Vagina (tissue), 2 donors: ENCODE measurements around the gene ESR1. TPM values are rescaled to one million over a fixed set of nuclear protein-coding genes. Genes with fewer than 3 reads are reported as not detected.

ENCODE experiments used
- DNase-seq, 2 donors: peaks; one replicate each; pipeline ENCODE4 v3.0.0-alpha.2; 2017; ENCODE audit errors: extremely low spot score in 2 of 2
- H3K27ac ChIP-seq: fragments of 200-600 bp; sonication (generic); one replicate; pipeline ENCODE4 v1.5.1; 2019
- H3K27me3 ChIP-seq: fragments of 200-600 bp; sonication (generic); one replicate; pipeline ENCODE4 v1.5.1; 2019
- H3K36me3 ChIP-seq, 2 donors: fragments of 200-600 bp; sonication (generic); one replicate each; pipeline ENCODE4 v1.5.1; 2017 to 2019
- H3K4me1 ChIP-seq: fragments of 200-600 bp; sonication (generic); one replicate; pipeline ENCODE4 v1.5.1; 2019
- H3K4me3 ChIP-seq, 2 donors: fragments of 200-600 bp; sonication (generic); 1 replicate in 1 of 2; 2 replicates in 1 of 2; pipeline ENCODE4 v1.5.1; 2016 to 2019
- H3K9me3 ChIP-seq: fragments of 200-600 bp; sonication (generic); one replicate; pipeline ENCODE4 v1.5.1; 2019
- CTCF ChIP-seq, 3 experiments: fragments of 450-650 bp in 2 of 3; fragments of 200-600 bp in 1 of 3; sonication (generic) in 1 of 3; IDR thresholded peaks; one replicate each; pipeline ENCODE4 v1.5.1; 2017 to 2019; ENCODE audit warnings: antibody characterized with exemption in 3 of 3, mild to moderate bottlenecking in 2 of 3, moderate library complexity in 2 of 3
- POLR2A ChIP-seq, 2 donors: fragments of 450-650 bp; IDR thresholded peaks; one replicate each; pipeline ENCODE4 v1.6.1; 2017; ENCODE audit warnings: antibody characterized with exemption in 2 of 2, mild to moderate bottlenecking in 2 of 2, moderate library complexity in 2 of 2
- POLR2AphosphoS5 ChIP-seq, 2 donors: sonication (generic); formaldehyde crosslinking; IDR thresholded peaks; one replicate each; pipeline ENCODE4 v1.9.0; 2017; ENCODE audit warnings: antibody characterized with exemption in 2 of 2, mild to moderate bottlenecking in 2 of 2, low read depth in 1 of 2; ENCODE audit not compliant: insufficient read depth in 1 of 2
- intact Hi-C: fragments of 100-400 bp; cut with DNase I; formaldehyde crosslinking; loops from one replicate; pipeline ENCODE4 v1.15.1; 2023
- total RNA-seq: library from RNA; depleted of rRNA; stranded (reverse); fragments of >200 nt; gene quantifications from one replicate; pipeline ENCODE4 v1.2.3, GENCODE V29; 2016

ESR1 gene
- total RNA-seq, 1 donor from 2014 or later, result 50.3 TPM

GRCh38 chr6:151783692-151784091, 23.8 kb upstream of the ESR1 start:
- no peak overlapping the region for H3K4me3 ChIP-seq
- no peak for TF ChIP-seq POLR2A (IDR thresholded peaks at IDR 0.05)
- TF ChIP-seq POLR2AphosphoS5 (IDR thresholded peaks at IDR 0.05; ENCODE audit: insufficient read depth in 1 of 2, low read depth in 1 of 2), result no peak
- no peak for TF ChIP-seq CTCF (IDR thresholded peaks at IDR 0.05)
- intact Hi-C loops, result no loop called here
- H3K4me1 ChIP-seq, result no peaks in the 10 kb centered on the region
- no peak for DNase-seq
- no peaks in the 10 kb centered on the region for H3K9me3 ChIP-seq
- no peaks in the 10 kb centered on the region for H3K36me3 ChIP-seq
- no peaks in the 10 kb centered on the region for H3K27me3 ChIP-seq
- no peak overlapping the region for H3K27ac ChIP-seq

DNA sequence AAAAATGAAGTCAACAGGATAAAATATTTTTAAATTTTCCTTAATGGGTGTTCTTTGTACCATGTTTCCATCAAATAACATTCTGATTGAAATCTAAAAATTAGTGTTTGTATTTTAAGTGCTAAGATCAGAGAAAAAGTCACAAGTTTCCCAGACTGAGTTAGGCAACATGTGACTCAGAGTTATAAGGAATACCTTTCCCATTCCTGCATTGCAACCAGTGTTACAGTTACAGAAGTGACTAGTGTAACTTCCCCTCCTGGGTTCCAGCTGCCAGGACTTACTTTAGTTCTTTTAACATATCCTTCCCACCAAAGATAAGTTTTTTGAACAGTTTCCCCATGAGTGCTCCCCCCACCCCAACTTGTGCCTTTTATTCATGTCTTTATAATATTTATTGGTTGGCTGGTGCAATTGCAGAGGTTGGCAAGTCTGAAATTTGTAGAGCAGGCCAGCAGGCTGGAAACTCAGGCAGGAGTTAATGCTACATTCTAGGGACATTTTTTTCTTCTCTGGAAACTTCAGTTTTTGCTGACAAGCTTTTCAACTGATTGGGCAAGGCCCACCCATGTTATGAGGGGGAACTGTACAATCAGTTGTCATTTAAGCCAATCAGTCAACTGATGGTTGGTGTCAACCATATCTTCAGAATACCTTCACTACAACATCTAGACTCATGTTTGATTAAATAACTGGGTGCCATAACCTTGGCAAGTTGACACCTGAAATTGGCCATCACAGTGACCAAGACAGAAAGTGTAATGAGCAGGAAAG, 22.9 kb upstream of the ESR1 start:
- Histone ChIP-seq H3K4me3 (no peak overlapping the region), H3K36me3 (no peaks in the 10 kb centered on the region), H3K27ac (no peak overlapping the region), H3K4me1 (no peaks in the 10 kb centered on the region), H3K9me3 (no peaks in the 10 kb centered on the region), H3K27me3 (no peaks in the 10 kb centered on the region)
- TF ChIP-seq CTCF (IDR thresholded peaks at IDR 0.05) (no peak), POLR2A (IDR thresholded peaks at IDR 0.05) (no peak)
- intact Hi-C loops, result no loop called here
- no peak for DNase-seq

GRCh38 chr6:151796842-151797530, 10.5 kb upstream of the ESR1 start:
- H3K27me3 ChIP-seq, result no peaks in the 10 kb centered on the region
- no peaks in the 10 kb centered on the region for H3K9me3 ChIP-seq
- intact Hi-C loops, result no loop called here
- H3K27ac ChIP-seq, result peak overlapping the region; percentile 15
- no peak overlapping the region for H3K4me3 ChIP-seq
- H3K36me3 ChIP-seq, result no peaks in the 10 kb centered on the region
- H3K4me1 ChIP-seq, result peaks cover 7% of the 10 kb centered on the region
- no peak for TF ChIP-seq POLR2A (IDR thresholded peaks at IDR 0.05)
- peak in 1 of 2 donors; percentile 52 for TF ChIP-seq POLR2AphosphoS5 (IDR thresholded peaks at IDR 0.05; ENCODE audit: insufficient read depth in 1 of 2, low read depth in 1 of 2)
- DNase-seq, result no peak

- no peak for DNase-seq
- TF ChIP-seq POLR2AphosphoS5 (IDR thresholded peaks at IDR 0.05; ENCODE audit: insufficient read depth in 1 of 2, low read depth in 1 of 2) (no peak), CTCF (IDR thresholded peaks at IDR 0.05) (no peak), POLR2A (IDR thresholded peaks at IDR 0.05) (no peak)
- no peak overlapping the region for H3K4me3 ChIP-seq
- H3K36me3 ChIP-seq, result no peaks in the 10 kb centered on the region
- no peaks in the 10 kb centered on the region for H3K9me3 ChIP-seq
- H3K27ac ChIP-seq, result peak overlapping the region; percentile 93
- intact Hi-C loops, result no loop called here
- peaks cover 9% of the 10 kb centered on the region for H3K4me1 ChIP-seq
- H3K27me3 ChIP-seq, result no peaks in the 10 kb centered on the region
These were observed 3.7 kb upstream of the ESR1 start for GRCh38 chr6:151803743-151804142.

DNA sequence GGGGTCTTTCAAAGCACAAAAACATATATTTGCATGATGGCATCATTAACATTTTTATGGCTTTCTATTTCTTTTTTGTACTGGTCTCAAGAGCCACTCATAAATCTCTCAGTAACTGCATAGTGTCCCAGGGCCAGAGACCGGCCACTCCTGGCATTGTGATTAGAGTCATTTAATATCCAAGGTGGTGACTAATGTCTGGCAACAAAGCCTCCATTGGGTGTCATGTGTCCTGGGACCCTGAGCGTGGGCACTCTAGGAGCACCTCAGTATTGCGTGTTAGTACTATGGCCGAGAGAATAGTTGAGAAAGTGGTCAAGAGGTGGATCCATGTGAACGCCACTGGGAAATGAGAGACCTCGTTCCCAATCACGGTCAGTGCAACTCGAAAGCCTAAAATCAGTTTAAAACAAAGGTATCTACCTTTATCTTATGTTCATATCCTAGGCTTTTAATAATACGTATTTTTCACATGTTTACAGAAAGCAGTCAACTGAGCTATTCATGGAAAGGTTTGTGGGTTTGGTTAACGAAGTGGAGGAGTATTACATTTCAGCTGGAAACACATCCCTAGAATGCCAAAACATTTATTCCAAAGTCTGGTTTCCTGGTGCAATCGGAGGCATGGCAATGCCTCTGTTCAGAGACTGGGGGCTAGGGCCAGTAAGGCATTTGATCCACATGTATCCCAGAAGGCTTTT, 2.7 kb upstream of the ESR1 start:
- Histone ChIP-seq H3K27me3 (no peaks in the 10 kb centered on the region), H3K4me3 (peak overlapping the region; percentile 55 to 63), H3K27ac (peak overlapping the region; percentile 93), H3K9me3 (no peaks in the 10 kb centered on the region), H3K36me3 (no peaks in the 10 kb centered on the region), H3K4me1 (peaks cover 9% of the 10 kb centered on the region)
- TF ChIP-seq POLR2A (IDR thresholded peaks at IDR 0.05) (no peak), POLR2AphosphoS5 (IDR thresholded peaks at IDR 0.05; ENCODE audit: insufficient read depth in 1 of 2, low read depth in 1 of 2) (no peak), CTCF (IDR thresholded peaks at IDR 0.05) (no peak)
- no peak for DNase-seq
- intact Hi-C loops, result no loop called here
